Coronary artery (tissue), 2 donors: ENCODE measurements around the gene SLC9B2.

Experiments
- DNase-seq: peaks from one replicate; pipeline ENCODE4 v3.0.0-alpha.2; 2017; ENCODE audit warnings: low spot score
- H3K27ac ChIP-seq, 2 donors: fragments of 200-600 bp; sonication (generic); one replicate each; pipeline ENCODE4 v1.5.1; 2016 to 2019
- H3K4me3 ChIP-seq: fragments of 200-600 bp; sonication (generic); 2 replicates; pipeline ENCODE4 v1.5.1; 2016; ENCODE audit warnings: mild to moderate bottlenecking, moderate library complexity
- CTCF ChIP-seq: fragments of 200-600 bp; sonication (generic); IDR thresholded peaks from one replicate; pipeline ENCODE4 v1.5.1; 2019; ENCODE audit warnings: antibody characterized with exemption

The SLC9B2 gene

GRCh38 chr4:103076747-103077347, at the start of gene SLC9B2:
TSS of gene SLC9B2 (minus strand) at chr4:103076761. CDS start at chr4:103067550, 9,211 bp downstream.
- TF ChIP-seq CTCF = no peak
- DNase-seq = no peak
- Histone ChIP-seq H3K4me3 (peak within 1 kb of the TSS; percentile 78), H3K27ac (peak within 1 kb of the TSS; percentile 84 to 87)

- TF ChIP-seq CTCF = no peak
- Histone ChIP-seq H3K4me3 (no peak overlapping the region), H3K27ac (no peak overlapping the region)
- no peak for DNase-seq
These were observed 49.6 kb upstream of the SLC9B2 start for GRCh38 chr4:103126126-103126525.

GRCh38 chr4:103123114-103123513, 46.6 kb upstream of the SLC9B2 start:
- Histone ChIP-seq H3K27ac (no peak overlapping the region), H3K4me3 (no peak overlapping the region)
- TF ChIP-seq CTCF = no peak
- DNase-seq = no peak

GRCh38 chr4:103118166-103118565, 41.6 kb upstream of the SLC9B2 start:
- no peak overlapping the region for H3K27ac ChIP-seq
- H3K4me3 ChIP-seq = no peak overlapping the region
- DNase-seq = no peak
- no peak for TF ChIP-seq CTCF

- TF ChIP-seq CTCF = no peak
- DNase-seq = no peak
- H3K27ac ChIP-seq = no peak overlapping the region
- no peak overlapping the region for H3K4me3 ChIP-seq
These were observed 35.0 kb upstream of the SLC9B2 start for GRCh38 chr4:103111598-103111997.

- no peak for TF ChIP-seq CTCF
- H3K27ac ChIP-seq = no peak overlapping the region
- no peak overlapping the region for H3K4me3 ChIP-seq
- no peak for DNase-seq
These were observed 32.0 kb upstream of the SLC9B2 start for GRCh38 chr4:103108542-103108941.

- Histone ChIP-seq H3K27ac (no peak overlapping the region), H3K4me3 (no peak overlapping the region)
- DNase-seq = no peak
- no peak for TF ChIP-seq CTCF
These were observed 29.2 kb upstream of the SLC9B2 start for GRCh38 chr4:103105558-103106356.
